PC-9 (cell line): Measurements from ENCODE around the gene CABP7.

Experiments used
- EZH2 ChIP-seq: fragments of 200-600 bp; sonication (generic); IDR thresholded peaks from 2 replicates; pipeline ENCODE4 v1.8.0; 2017; ENCODE audit warnings: antibody characterized with exemption, low read depth
- TF ChIP-seq, protein P1 (sequence below): fragments of 200-600 bp; sonication (generic); conservative IDR thresholded peaks from 2 replicates; pipeline ENCODE4 v1.6.1; 2017; ENCODE audit warnings: mixed run types, antibody characterized with exemption, mild to moderate bottlenecking, moderate library complexity

- TF ChIP-seq, protein P1, sequence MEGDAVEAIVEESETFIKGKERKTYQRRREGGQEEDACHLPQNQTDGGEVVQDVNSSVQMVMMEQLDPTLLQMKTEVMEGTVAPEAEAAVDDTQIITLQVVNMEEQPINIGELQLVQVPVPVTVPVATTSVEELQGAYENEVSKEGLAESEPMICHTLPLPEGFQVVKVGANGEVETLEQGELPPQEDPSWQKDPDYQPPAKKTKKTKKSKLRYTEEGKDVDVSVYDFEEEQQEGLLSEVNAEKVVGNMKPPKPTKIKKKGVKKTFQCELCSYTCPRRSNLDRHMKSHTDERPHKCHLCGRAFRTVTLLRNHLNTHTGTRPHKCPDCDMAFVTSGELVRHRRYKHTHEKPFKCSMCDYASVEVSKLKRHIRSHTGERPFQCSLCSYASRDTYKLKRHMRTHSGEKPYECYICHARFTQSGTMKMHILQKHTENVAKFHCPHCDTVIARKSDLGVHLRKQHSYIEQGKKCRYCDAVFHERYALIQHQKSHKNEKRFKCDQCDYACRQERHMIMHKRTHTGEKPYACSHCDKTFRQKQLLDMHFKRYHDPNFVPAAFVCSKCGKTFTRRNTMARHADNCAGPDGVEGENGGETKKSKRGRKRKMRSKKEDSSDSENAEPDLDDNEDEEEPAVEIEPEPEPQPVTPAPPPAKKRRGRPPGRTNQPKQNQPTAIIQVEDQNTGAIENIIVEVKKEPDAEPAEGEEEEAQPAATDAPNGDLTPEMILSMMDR = no peak
- TF ChIP-seq EZH2 = no peak
Measured at GRCh38 chr22:29744902-29745301, 25.1 kb downstream of the CABP7 start.
